HG03571 (cell line): Measurements from ENCODE around the gene ACSL6.

Source experiments
- ATAC-seq: cut with Tn5 transposase; IDR thresholded peaks from one replicate; pipeline ENCODE4 v1.9.1; 2021; ENCODE audit not compliant: unreplicated experiment

ACSL6 gene

GRCh38 chr5:131984956-131985665 is 26.3 kb downstream of the ACSL6 start:
- no peak for ATAC-seq

GRCh38 chr5:131983244-131983771 is 28.1 kb downstream of the ACSL6 start:
- no peak for ATAC-seq

DNA sequence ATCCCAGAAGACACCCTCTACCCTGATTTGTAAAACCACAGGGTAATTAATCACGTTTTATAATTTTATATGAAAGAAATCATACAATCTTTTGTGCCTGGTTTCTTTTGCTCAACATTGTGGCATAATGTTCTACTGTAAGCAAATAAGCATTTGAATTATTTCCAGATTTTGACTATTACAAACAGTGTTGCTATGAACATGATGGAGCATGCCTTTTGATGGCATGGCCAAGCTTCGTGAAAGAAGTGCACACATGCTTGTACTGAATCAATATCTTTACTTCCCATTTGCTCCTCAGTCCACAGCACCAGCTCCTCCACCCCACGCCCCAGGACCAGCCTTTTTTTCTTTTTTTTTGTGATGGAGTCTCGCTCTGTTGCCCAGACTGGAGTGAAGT is 29.9 kb downstream of the ACSL6 start:
- no peak for ATAC-seq

GRCh38 chr5:131980696-131981095 is 30.8 kb downstream of the ACSL6 start:
- no peak for ATAC-seq

DNA sequence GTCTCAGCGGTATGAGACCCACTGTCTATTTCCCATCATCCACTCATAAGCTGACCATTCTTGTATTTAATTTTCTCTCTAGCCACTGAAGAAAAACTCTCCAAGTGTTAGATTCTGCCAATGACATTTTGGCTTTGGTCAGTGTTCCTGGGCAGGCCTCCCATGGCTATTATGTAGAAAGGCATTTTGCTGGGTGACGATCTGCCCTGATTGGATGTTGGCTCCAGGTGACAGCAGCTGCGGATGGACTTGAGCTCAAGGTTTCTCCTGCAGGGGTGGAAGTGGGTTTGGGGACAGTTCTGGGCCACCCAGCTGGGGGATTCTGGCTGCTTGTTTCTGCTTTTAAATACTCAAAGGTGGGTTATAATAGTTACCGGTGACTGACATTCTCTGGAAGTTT is 31.6 kb downstream of the ACSL6 start:
- no peak for ATAC-seq

DNA sequence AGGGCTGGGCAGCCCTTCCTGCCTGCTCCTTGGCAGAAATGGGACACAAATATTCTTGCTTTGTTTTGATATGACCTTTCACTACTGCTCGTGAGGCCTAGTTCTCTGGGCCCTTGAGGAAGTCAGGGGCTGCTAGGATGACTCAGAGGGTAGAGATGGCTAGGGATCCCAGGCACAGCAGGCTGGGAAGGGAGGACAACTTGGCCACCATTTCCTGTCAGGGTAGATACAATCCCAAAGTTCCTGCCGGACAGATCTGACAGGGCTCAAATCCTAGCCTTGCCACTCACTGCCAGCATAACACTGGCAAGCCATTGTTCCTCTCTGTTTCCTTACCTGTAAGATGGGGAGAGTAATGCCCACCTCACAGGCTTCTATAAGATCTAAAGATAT is 34.2 kb downstream of the ACSL6 start:
- ATAC-seq, result no peak

DNA sequence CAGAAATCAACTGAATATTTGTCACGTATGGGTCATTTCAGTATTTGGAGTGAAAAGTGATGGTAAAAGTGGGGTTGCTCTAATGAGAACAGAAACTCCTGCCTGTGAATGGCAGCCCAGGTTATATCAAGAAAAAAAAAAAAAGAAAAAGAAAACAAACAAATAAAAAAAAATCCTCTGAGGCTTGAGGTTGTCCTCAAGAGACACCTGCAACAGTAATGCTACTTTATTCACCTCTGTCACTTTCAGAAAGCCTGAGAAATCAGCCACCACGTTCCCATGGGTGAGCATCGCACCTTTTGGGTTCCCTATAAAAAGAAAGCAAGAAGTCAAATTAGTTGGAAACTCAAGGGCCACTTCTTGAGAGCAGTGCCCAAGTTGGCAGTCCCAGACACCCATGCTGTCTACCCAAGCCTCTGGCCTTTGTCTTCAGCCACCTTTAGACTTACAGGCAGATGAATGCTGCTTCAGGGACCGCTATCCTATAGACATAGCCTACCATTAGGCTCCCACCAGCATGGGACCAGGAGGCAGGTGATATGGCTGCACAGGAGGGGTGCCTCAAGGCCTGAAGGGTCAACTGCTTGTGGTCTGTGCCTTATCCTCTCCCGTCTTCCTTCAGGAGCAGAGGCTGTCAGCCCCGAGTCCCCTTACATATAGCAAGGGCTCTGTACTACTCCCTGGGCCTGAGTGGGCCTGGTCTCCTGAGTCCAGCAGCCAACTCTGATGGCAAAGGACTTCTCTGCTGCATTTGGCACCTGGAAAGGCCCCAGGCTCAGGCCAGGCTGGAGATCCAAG is 34.8 kb downstream of the ACSL6 start:
- ATAC-seq, result no peak

- ATAC-seq, result no peak
Measured at GRCh38 chr5:131974956-131975726, 36.3 kb downstream of the ACSL6 start.

DNA sequence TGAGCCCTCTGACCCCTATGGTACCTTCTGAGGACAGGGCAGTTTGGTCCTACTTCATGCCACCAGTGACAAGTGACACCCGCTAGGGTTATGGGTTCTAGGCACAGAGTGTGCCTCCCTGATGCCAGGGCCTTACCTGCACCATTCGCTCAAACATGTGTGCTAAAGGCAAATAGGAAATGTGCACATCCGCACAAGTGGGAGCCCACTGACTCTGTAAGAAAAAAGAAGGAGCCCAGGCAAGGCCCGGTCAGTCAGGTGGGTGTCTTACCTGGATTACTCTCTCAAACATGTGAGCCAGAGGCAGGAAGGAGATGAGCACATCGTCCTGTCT is 36.9 kb downstream of the ACSL6 start:
- ATAC-seq, result no peak

DNA sequence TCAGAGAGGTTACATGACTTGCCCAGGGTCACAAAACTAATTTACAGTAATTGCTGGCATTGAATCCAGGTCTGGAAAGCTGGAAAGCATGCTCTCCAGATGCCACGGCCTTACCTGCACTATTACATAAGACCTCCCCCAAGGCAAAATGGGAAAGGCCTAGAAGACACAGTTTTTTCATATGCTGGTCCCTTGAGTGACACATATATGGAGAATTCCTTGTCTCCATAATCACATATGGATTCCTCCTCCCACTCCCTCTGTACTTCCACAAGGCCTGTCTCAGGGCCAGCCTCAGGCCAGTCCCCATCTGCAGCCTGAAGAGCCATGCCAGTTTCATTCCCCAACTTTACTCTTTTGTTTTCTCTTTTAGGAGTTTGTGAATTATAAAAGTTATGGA is 37.4 kb downstream of the ACSL6 start:
- ATAC-seq, result no peak

DNA sequence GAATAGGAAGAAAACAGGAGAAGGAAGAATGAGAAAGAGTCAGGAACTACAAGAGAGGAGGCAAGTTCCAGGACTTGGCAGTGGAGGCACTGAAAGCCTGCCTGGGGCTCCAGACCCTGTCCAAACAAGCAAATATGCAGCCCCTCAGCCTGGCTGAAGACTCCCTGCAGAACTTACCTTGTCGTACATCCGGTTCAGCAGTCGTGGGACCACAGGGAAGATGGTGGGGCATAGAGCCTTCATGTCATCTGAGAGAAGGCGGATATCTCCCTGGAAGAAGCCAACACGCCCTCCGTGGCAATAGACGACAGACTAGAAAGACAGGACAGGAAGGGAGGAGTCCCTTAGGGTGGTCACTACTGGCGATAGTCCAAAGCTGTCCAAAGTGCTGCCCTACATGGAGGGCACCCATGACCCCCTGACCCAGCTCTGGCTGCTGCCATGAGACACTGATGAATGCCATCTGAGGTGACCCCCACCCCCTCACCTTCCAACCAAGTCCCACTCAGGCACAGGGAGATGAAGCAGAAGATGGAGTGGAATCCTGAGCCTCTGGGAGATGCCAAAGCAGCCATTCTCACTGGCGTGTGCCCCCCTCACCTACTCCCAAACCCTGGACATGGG is 38.3 kb downstream of the ACSL6 start:
- ATAC-seq, result no peak

DNA sequence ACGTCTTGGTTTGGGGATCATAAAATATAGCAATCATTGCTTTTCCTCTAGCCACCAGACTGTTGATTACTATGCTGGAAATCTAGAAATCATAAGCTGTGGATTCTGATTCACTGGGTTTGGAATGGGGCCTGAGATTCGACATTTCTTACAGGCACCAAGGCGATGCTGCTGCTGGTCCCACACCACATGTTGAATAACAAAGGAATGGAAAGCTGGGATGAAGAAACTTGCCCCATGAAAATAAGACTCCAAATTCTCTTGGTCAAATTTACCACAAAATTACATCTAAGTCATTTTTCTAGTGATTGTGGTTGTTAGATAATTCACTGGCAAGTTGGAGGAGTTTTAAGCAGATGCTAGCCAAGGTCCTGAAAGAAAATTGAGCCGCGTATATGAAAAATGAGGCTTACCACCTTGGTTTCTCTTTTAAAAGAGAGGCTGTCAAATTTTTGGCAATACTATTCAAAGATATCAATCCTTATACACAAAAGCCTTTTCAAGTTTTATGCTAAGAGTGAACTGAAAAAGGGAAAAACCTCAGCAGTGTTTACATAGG is 43.0 kb downstream of the ACSL6 start:
- ATAC-seq, result no peak

DNA sequence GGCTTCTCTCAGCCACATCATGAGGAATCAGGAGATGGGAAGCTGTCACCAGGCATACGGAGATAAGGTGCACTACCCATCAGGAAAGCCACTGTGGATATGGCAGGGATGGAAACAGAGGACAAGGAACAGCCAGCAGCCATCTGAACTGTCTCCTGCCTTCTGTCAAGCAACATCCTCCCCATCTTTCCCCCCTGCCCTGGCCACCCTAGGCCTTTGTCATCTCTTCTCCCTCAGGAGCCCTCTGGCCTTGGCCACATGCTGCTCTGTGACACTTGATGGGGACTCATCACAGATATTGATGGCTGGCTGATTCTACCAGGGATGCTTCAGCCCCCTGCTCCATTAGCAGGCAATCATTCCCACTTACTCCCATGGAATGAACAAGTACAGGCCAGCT is 44.9 kb downstream of the ACSL6 start:
- ATAC-seq, result no peak

- no peak for ATAC-seq
Measured at GRCh38 chr5:131965826-131966415, 45.5 kb downstream of the ACSL6 start.

DNA sequence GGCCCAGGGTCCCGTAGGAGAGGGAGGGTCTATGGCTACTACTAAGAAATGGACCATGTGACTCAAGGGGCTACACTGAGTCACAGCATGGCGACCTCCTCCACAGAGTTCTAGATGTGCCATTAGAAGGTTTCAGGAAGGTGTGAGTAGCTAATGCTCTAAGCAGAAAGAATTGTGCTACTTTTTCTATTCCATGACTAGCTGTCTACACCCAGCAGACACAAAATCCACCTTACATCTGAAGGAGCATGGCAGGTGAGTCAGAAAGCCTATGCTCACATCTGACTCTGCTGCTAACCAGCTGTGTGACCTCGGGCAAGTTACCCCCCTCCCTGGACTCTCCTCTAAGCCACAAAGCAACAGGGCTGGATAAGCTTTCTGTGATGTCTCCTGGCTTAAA is 51.6 kb downstream of the ACSL6 start:
- ATAC-seq, result no peak

DNA sequence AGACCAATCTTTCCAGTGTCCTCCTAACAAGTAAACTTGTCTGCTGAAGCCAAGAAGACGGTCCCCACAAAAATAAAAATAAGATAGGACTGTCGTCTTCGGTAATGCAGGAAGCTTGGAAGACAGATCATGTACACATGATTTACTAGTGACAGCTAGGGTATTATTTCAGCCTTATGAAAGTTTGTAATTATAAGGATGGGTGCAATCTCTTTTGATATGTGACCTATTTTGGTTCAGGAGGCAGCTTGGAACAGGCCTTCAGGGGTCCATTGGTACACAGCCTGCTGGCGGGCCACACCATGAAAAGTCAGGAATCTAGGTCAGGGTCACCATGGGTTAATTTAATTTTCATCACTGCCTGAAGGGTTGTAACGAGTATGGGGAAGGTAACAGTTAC is 52.3 kb downstream of the ACSL6 start:
- ATAC-seq, result no peak

DNA sequence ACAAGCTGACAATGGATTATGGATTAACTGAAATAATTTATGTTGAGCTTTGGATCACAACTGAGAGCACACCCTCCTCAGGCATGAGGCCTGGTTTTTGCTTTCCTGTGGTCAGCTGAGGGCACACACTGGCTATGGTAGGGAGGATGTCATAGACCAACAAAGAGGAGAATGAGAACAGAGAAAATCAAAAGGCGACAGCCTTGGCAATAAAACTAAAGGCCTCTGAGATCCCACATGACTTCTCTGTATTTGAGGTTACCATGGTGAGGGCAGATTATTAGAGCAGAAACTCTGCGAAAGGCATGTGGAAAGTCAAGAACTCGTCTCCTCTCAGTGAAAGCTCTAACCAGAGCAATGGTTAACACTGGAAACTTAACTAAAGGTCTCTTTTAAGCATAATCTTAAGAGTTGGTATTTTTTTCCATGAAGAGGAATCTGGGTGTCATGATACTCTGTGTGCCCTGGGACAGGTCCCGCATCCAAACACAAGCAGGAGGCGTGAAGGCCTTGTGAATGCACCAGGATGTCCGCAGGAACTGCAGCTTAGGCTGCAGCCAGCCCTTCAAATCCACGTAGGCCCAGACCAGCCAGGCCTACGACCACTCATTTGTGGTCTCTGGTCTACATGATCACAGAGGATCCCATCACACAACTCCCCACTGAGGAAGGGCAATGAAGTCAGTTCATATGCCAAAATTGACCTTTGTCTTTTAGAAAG is 53.6 kb downstream of the ACSL6 start:
- no peak for ATAC-seq

GRCh38 chr5:131953969-131954368 is 57.5 kb downstream of the ACSL6 start:
- no peak for ATAC-seq

- no peak for ATAC-seq
Measured at GRCh38 chr5:131952301-131952857, 59.1 kb downstream of the ACSL6 start.

GRCh38 chr5:131950706-131951105 is 60.8 kb downstream of the ACSL6 start:
- ATAC-seq, result no peak
